Raji (cell line): ENCODE measurements around the gene PLAAT4.

Source experiments
- POLR2A ChIP-seq: IDR thresholded peaks from 2 replicates; pipeline ENCODE4 v1.6.1; 2011; ENCODE audit warnings: low read depth, low read length, control low read depth; ENCODE audit not compliant: insufficient read depth

Gene PLAAT4

DNA sequence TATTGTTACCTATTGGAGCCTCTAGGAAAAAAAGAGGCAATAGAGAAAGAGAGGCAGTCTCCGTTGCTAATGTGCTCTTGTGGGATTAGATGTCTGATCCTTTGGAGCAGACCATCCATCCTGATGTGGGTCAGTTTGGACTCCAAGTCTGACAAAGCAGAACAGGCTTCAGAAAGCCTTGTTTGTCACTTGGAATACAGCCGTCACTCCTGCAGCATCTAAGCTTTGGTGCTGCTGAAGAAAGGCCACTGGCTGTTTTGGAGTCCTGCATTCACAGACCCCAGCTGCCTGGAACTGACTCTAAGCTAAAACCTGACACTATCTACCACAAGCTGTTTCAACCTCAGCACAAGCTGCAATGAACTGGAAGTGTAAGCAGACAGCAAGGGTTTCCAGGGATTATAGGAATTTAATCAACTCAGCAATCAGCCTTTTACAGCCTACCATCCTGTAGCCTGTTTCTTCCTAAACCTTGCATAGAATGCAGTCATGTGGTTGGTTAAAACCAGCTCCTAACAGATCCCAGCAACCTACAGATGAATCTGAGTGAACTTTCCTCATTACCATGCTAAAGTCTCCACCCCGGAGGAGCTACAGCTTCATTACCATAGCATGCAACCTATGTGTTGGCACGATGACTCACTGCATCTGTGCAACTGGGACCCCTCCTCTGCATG lies 3.7 kb upstream of the PLAAT4 start:
- no peak for TF ChIP-seq POLR2A

DNA sequence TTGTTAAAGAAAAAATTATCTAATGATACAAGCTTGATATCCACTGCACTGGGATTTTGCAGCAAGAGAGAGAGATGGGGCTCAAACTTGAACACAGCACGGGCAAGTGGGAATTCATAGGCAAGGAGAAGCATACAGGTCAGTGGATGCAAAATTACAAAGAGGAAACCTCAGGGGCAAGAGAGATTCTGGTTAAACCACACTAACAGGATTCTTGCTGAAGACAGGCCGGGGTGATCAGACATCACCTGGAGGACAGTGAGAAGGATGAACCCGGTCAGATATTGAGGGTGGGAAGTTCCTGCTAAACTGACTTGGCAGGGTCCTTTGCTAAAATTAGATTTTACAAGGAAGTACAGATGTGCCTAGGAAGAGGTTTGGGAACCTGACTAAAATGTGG lies 2.5 kb upstream of the PLAAT4 start:
- TF ChIP-seq POLR2A = no peak

DNA sequence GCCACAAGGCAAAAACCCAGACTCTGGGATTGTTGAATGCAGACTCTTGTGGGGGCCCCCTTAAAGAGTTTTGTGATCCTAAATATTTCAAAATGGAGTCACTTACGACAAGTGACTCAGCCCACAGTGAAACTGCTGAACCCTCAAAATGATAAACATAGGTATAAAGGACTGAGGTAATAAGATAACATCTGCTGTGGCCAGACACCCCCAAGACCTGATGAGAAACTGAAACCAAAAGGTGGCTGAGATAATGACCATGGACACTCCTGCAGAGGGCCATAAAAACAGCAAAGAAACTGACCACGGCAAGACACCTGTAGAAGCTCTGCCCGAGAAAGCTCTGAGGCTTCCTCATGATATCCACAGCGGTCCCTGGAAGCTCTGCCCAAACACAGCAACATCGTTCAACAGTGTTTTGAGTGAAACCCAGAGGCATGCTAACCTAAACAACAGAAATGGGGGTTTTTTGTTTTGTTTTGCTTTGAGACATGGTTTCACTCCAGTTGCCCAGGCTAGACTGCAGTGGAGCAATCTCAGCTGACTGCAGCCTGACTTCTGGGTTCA lies 1.6 kb upstream of the PLAAT4 start:
- no peak for TF ChIP-seq POLR2A

DNA sequence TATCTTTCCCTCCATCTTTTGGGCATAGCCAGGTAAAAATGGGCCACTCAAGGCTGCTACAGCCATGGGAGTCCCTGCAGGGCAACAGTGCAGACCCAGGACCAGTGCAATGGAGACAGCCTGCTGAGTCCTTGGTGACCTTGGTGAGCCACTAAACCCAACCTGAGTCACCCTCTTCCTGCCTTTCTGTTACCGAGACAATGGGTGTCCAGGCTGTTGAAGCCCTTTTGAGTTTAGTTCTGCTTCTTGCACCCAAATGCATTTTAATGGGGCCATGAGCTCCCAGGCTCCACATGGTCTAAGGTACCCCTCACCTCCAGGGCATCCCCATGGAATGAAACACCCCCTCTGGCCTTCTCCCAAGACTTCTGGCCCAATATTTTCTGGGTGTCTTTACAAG lies 874 bp upstream of the PLAAT4 start:
- TF ChIP-seq POLR2A = no peak

DNA sequence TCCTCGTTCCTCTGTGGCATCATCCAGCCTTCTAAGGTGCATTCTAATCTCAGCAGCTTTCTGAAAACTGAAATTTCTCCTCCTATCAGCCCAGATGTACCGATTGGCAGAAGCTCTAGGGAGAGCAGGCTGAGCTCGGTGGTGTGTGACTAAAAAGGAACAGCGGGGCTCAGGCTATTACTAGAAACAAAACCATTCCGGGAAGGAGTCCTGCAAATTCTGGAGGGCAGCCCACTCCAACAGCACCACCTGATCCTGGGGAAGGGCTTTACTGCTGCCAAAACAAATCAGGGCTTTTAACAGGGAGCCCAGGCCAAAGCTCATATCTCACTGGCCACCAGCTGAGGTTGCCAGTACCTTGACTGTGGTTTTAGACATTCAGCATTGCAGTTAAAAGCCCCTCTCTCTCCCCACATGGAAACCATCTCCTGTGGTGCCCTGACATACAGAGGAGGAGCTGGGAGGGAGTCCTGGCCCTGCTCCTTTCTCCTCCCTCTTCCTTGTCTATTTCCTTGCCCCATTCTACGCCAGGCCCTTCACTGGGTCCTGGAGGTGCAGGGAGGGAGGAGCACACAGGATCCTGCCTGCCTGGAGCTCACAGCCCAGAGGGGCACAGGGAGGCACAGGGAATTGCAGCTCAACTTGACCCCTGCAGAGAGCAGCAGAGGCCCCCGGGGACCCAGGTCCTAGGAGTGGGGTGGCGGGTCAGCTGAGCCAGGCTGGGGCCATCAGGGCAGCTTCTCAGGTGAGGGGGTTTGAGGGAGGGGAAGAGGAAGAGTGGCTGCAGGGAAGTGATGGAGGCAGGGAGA lies 889 bp downstream of the PLAAT4 start:
- TF ChIP-seq POLR2A = no peak

DNA sequence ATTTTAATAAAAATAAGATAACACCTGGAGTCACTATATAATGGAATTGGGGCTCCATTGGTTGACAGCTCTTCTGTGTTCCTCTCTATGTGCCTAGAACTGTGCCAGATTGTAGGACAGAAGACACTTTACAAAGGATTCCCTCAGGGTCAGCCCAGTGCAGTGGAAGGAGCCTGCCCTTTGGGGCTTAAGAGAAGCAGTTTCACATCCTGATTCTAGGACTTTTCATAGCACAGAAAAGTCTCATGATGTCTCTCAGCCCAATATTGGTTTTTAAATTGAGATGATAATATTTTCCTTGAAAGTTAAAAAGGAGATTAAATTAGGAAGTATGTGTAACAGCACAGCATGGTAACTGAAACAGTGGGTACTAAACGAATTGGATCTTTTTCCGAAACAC lies 7.1 kb downstream of the PLAAT4 start:
- no peak for TF ChIP-seq POLR2A

DNA sequence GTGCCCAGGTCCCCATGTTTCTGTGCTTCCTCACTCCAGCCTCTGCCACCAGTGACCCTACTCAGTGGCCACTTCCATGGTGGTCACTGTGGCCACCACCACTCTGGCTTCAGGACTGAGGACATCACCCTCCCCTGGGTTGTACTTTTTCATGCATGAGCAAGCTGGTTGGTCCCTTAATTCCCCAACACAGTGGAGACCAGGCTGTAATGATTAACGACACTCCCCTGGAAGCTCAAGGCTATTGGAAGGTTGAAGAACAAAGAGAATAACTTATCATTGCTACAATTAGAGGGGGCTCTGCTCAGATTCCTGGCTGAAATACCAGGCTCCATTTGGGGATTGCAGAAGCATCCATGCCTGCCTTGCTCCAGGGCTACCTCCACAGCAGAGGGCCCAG lies 10.5 kb downstream of the PLAAT4 start:
- TF ChIP-seq POLR2A = no peak

DNA sequence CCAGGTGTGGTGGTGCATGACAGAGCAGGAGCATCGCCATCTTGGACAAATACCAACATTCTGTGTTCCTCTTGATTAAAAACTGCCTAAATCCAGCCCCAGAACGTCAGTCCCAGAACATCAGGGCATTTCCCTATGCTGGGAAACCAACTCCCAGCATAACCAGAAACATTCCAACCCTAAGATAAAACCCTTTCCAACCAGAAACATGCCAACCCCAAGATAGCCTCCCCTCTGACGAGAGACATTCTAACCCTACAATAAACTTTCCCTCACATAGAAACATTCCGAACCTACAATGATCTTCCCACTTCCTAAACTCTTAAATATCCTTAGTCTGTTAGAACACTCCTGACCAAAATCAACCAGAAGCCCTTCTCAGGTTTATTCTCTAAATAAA lies 11.6 kb downstream of the PLAAT4 start:
- no peak for TF ChIP-seq POLR2A

DNA sequence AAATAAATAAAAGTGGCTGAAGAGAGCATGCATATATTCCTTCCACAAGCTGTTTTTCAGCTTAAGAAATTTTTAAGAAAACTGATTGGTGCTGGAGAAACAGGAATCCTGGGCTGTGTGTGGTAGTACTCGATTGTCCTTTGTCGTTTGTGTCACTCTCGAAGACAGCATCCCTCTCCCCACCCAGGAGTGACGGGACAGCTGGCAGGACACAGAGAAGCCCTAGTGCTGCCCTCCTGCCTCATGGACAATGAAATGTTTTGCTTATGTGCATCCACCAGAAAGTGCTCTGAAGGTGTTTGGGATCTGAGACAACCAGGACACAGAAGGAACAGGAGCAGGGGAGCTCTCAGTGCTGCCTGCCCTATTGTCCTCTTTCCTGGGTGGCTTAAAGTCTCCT lies 12.8 kb downstream of the PLAAT4 start:
- no peak for TF ChIP-seq POLR2A

DNA sequence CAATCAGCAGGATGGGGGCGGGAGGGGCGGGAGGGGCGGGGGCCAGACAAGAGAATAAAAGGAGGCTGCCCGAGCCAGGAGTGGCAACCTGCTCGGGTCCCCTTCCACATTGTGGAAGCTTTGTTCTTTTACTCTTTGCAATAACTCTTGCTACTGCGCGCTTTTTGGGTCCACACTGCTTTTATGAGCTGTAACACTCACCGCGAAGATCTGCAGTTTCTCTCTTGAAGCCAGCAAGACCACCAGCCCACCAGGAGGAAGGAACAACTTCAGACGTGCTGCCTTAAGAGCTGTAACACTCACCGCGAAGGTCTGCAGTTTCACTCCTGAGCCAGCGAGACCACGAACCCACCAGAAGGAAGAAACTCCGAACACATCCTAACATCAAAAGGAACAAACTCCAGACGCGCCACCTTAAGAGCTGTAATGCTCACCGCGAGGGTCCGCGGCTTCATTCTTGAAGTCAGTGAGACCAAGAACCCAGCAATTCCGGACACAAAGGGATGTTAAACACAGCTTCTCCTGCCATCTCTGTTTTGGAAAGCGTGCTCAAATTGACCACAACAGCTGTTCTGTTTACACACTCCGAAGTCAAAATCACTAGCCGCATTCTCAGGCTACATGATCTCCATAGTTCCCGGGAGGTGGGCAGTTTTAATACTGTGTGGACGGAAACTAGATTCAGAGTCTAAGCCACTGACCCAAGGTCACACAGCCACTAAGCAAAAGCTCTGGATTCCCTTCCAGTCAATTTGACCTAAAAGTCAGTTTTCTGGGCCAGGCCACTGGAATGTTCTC lies 14.7 kb downstream of the PLAAT4 start:
- no peak for TF ChIP-seq POLR2A

DNA sequence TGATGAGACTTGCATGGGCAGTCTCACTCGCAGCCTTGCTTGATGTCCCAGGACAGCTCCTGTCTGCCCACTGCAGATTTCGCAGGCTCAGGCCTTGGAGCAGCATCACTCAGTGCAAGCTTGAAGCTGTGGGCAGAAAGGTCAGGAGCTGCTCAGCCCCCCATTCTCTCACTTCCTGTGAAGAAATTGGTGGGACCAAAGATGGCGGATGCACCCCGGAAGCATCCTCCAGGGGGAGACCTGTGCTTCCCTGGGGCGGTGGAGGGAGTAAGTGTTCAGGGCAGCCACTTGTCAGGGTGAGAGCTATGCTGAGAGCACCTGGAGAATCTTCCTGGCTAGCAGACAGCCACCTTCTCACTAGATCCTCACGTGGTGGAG lies 15.3 kb downstream of the PLAAT4 start:
- no peak for TF ChIP-seq POLR2A

DNA sequence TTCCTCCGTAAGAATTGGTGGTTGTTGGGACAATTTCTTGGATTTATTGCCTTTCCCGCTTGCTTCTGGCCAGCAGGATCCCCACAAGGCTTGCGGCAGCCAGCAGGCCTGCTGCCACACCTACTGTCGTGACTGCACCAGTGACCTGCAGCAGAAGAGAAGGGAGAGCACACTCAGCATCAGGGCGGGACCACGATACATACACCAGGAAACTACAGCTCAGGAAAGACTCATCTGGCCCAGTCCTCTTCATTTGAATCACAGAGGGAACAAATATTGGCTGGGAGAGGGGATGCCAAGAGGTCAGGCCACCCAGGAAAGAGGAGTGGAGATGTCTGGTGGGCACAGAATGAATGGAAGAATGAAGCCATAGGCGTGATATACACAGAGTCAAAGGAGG lies 16.3 kb downstream of the PLAAT4 start:
- no peak for TF ChIP-seq POLR2A

DNA sequence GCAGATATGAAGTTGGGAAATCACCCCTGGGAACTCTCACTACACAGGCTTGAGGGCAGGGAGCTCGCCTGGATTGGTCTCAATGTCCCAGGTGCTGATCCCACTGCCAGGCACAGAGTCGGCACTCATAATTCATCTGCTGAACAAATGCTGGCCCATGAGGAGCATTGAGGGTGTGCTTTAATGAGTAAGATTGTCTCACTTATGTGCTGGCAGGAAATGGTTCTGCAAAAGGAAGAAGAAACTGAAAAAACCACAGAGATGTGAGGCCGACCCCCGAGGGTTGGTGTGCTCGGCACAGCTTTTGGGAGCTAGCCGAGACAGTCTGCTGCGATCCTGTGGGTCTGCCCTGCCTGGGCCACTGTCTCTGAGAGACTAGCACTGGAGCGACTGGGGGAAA lies 17.2 kb downstream of the PLAAT4 start:
- no peak for TF ChIP-seq POLR2A

DNA sequence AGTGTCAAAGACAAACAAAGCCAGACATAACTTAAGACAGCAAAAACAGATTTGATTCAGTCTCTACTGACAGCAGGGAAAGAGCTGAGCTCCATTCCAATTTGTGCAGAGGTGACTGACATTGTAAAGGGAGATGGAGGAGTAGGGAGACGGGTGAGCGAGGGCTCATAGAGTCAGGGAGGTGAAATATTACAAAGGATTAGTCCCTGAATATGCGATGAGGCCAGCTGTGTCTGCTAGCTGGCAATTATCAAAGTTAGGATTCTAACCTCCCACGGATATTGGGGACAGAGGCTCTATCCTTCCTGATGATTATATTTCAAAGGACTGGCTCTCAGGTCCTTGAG lies 18.2 kb downstream of the PLAAT4 start:
- no peak for TF ChIP-seq POLR2A

DNA sequence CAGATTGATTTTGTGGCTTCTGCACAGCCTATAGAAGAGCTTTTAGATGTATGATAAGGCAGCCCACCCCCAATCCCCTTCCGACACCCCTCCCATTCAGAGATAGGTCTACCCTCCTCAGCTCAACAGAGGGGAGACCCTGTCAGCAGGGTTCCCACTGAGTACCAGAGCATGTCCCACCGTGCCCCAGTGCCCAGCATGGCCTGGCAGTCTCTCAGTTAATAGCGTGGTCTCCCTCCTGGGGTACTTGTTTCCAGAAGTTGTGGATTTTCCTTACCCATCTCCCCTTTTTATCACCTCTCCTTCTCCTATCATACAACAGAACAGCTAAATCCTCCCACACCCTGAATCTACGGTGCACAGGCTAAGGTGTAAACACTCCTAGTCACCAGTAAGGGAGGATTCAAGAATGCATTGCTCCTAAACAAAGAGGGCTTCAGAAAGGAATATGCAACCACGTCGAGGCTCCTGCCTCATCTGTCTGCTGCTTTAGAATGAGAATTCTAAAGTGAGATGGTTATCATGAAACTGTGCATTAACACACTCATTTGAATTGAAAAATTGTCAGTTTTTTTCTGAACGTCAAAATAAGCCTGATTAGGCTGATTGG lies 19.9 kb downstream of the PLAAT4 start:
- TF ChIP-seq POLR2A = no peak
